DOHH2 (cell line): ENCODE measurements around the gene RIPK4.

Experiments
- H3F3A ChIP-seq: fragments of 200-600 bp; sonication (generic), shearing (Covaris generic); 2 replicates; pipeline ENCODE4 v1.6.0; 2016; ENCODE audit warnings: antibody characterized with exemption, mild to moderate bottlenecking; ENCODE audit not compliant: control insufficient read depth, insufficient read depth
- H3K27ac ChIP-seq: fragments of 200-600 bp; sonication (generic); 2 replicates; pipeline ENCODE4 v1.5.1; 2014; ENCODE audit warnings: low read depth, mild to moderate bottlenecking, low read length, moderate library complexity
- H3K27me3 ChIP-seq: fragments of 200-600 bp; sonication (generic); 2 replicates; pipeline ENCODE4 v1.6.1; 2014; ENCODE audit warnings: mild to moderate bottlenecking, low read length, mixed read lengths; ENCODE audit not compliant: control insufficient read depth
- H3K36me3 ChIP-seq: fragments of 200-600 bp; sonication (generic); 2 replicates; pipeline ENCODE4 v1.6.1; 2014; ENCODE audit warnings: mild to moderate bottlenecking, low read length, moderate library complexity, mixed read lengths; ENCODE audit not compliant: control insufficient read depth
- H3K4me1 ChIP-seq: fragments of 200-600 bp; sonication (generic); 2 replicates; pipeline ENCODE4 v1.6.1; 2014; ENCODE audit warnings: mild to moderate bottlenecking, low read length, mixed read lengths; ENCODE audit not compliant: control insufficient read depth
- H3K4me2 ChIP-seq: fragments of 200-600 bp; sonication (generic); 2 replicates; pipeline ENCODE4 v1.6.0; 2014; ENCODE audit warnings: mild to moderate bottlenecking, low read length, moderate library complexity
- H3K4me3 ChIP-seq: fragments of 200-600 bp; sonication (generic); 2 replicates; pipeline ENCODE4 v1.5.1; 2014; ENCODE audit warnings: mild to moderate bottlenecking, low read length, mixed read lengths
- H3K79me2 ChIP-seq: fragments of 200-600 bp; sonication (generic); 2 replicates; pipeline ENCODE4 v1.6.1; 2014; ENCODE audit warnings: mild to moderate bottlenecking, low read length, mixed read lengths; ENCODE audit not compliant: control insufficient read depth
- H3K9me2 ChIP-seq: fragments of 200-600 bp; sonication (generic); replicated peaks from 2 replicates; pipeline ENCODE4 v1.6.1; 2014; ENCODE audit warnings: mild to moderate bottlenecking, low read length, mixed read lengths; ENCODE audit not compliant: control insufficient read depth
- H3K9me3 ChIP-seq: fragments of 200-600 bp; sonication (generic); 2 replicates; pipeline ENCODE4 v1.6.1; 2014; ENCODE audit warnings: antibody characterized with exemption, low read length, mixed read lengths; ENCODE audit not compliant: control insufficient read depth, insufficient read depth
- H4K20me1 ChIP-seq: fragments of 200-600 bp; sonication (generic); 2 replicates; pipeline ENCODE4 v1.6.0; 2014; ENCODE audit warnings: low read depth, mild to moderate bottlenecking, antibody characterized with exemption, low read length, moderate library complexity; ENCODE audit not compliant: control insufficient read depth, insufficient read depth
- EZH2phosphoT487 ChIP-seq: fragments of 200-600 bp; sonication (generic); IDR thresholded peaks from 2 replicates; pipeline ENCODE4 v1.6.1; 2017; ENCODE audit warnings: borderline replicate concordance, mild to moderate bottlenecking, antibody characterized with exemption, low read length, moderate library complexity, mixed read lengths
- TF ChIP-seq, protein P1 (sequence below): fragments of 200-600 bp; sonication (generic); IDR thresholded peaks from one replicate; pipeline ENCODE4 v1.5.1; 2014; ENCODE audit warnings: antibody characterized with exemption, mild to moderate bottlenecking, low read depth, low read length; ENCODE audit not compliant: poor library complexity, severe bottlenecking

The RIPK4 gene

DNA sequence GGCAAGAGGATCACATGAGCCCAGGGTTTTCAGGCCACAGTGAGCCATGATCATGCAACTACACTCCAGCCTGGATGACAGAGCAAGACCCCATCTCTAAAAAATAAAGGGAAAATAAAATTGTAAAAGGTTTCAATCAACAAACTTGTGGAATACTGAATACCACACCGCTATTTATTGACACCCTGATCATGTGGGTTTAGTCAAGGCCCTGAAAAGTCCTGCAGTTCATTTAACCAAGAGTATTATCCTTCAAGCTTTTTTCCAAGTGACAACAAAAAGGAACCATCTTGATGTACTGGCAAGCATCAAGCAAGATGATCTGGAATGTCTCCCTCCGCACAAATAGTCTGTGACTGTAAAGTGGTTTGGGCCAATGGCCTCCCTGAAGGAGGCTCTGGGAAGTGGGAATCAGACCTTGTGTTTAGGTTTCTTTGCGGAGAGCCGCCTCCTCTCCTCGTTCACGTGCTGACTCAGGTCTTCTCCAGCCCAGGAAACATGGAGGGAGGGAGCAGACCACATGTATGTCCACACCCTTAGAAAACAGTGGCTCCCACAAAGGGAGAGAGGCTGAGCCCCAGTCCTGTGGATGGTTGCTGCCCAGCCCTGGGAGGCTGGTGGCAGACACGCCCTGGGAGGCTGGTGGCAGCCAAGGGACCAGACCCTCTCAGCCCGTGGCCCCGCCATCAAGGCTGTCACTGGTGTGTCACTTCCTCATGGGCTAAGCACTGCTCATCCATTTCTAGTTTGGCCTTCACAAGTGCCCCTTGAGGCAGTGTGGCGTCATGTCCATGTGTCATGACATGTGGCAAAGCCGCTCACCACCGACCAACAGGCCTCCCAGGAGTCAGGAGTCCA lies 56.7 kb downstream of the RIPK4 start:
- Histone ChIP-seq H3K27me3 (peaks cover 9% of the 10 kb centered on the region), H3K79me2 (no peaks in the 10 kb centered on the region), H3K4me3 (no peak overlapping the region), H3K36me3 (no peaks in the 10 kb centered on the region), H3K27ac (no peak overlapping the region), H3K4me1 (no peaks in the 10 kb centered on the region), H3K9me3 (no peaks in the 10 kb centered on the region), H3F3A (no peaks in the 10 kb centered on the region), H3K9me2 (no peaks in the 10 kb centered on the region), H3K4me2 (no peak overlapping the region), H4K20me1 (no peaks in the 10 kb centered on the region)
- TF ChIP-seq, protein P1, sequence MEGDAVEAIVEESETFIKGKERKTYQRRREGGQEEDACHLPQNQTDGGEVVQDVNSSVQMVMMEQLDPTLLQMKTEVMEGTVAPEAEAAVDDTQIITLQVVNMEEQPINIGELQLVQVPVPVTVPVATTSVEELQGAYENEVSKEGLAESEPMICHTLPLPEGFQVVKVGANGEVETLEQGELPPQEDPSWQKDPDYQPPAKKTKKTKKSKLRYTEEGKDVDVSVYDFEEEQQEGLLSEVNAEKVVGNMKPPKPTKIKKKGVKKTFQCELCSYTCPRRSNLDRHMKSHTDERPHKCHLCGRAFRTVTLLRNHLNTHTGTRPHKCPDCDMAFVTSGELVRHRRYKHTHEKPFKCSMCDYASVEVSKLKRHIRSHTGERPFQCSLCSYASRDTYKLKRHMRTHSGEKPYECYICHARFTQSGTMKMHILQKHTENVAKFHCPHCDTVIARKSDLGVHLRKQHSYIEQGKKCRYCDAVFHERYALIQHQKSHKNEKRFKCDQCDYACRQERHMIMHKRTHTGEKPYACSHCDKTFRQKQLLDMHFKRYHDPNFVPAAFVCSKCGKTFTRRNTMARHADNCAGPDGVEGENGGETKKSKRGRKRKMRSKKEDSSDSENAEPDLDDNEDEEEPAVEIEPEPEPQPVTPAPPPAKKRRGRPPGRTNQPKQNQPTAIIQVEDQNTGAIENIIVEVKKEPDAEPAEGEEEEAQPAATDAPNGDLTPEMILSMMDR, result no peak
- no peak for TF ChIP-seq EZH2phosphoT487

DNA sequence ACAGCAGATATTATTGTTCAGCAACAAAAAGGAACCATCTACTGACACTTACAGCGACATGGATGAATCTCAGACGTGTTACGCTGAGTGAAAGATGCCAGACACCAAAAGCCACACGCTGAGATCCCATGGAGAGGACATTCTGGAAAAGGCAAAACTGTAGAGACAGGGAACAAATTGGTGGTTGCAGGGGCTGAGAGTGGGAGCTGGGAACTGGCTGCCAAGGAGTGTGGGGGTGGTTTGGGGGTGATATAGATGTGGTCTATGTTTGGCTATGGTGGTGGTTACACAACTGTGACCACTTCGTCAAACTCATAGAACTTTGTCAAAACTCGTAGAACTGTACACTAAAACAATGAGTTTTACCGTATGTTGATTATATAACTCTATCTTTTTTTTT lies 57.7 kb downstream of the RIPK4 start:
- Histone ChIP-seq H3K27me3 (peaks cover 9% of the 10 kb centered on the region), H3K9me3 (no peaks in the 10 kb centered on the region), H3K4me3 (no peak overlapping the region), H3K4me2 (no peak overlapping the region), H3F3A (no peaks in the 10 kb centered on the region), H3K27ac (no peak overlapping the region), H3K36me3 (no peaks in the 10 kb centered on the region), H3K4me1 (no peaks in the 10 kb centered on the region), H4K20me1 (no peaks in the 10 kb centered on the region), H3K9me2 (no peaks in the 10 kb centered on the region), H3K79me2 (no peaks in the 10 kb centered on the region)
- no peak for TF ChIP-seq EZH2phosphoT487
- TF ChIP-seq, protein P1, result no peak

DNA sequence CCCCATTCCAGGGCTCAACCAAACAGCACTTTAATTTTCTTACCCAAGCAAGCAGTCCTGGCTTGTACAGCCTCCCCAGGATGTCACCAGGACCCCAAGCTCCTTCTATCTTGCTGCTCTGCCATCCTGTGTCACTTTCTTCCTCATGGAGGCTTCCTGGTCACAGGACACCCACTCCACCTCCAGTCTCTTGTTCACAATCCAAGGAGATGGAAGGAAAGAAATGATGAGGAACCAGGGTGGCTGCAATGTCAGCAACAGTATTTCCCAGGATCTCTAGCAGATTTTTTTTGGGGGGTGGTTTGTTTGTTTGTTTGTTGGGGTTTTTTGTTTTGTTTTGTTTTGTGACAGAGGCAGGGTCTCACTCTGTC lies 58.9 kb downstream of the RIPK4 start:
- Histone ChIP-seq H3K4me1 (no peaks in the 10 kb centered on the region), H3K9me3 (no peaks in the 10 kb centered on the region), H3F3A (no peaks in the 10 kb centered on the region), H3K4me3 (no peak overlapping the region), H3K36me3 (no peaks in the 10 kb centered on the region), H3K79me2 (no peaks in the 10 kb centered on the region), H3K27ac (no peak overlapping the region), H3K4me2 (no peak overlapping the region), H4K20me1 (no peaks in the 10 kb centered on the region), H3K27me3 (peaks cover 9% of the 10 kb centered on the region), H3K9me2 (no peaks in the 10 kb centered on the region)
- TF ChIP-seq EZH2phosphoT487, result no peak
- TF ChIP-seq, protein P1, result no peak
